SK-N-SH treated with all-trans-retinoic acid at 6 μM for 48 hours (cell line): ENCODE measurements around the gene ZIC5.

Source experiments
- ARNTL ChIP-seq: fragments of 450-650 bp; formaldehyde crosslinking; IDR thresholded peaks from 2 replicates; pipeline ENCODE4 v1.5.0; 2020; ENCODE audit warnings: low read depth, mild to moderate bottlenecking, moderate library complexity, borderline replicate concordance
- CSDC2 ChIP-seq: fragments of 250-450 bp; sonication (Bioruptor Pico); IDR thresholded peaks from 2 replicates; pipeline ENCODE4 v1.5.0; 2020; ENCODE audit warnings: mild to moderate bottlenecking, moderate library complexity
- CSRNP3 ChIP-seq: fragments of 250-450 bp; sonication (Bioruptor Pico); IDR thresholded peaks from 2 replicates; pipeline ENCODE4 v1.5.1; 2021; ENCODE audit warnings: mild to moderate bottlenecking, moderate library complexity
- ESRRG ChIP-seq: fragments of 250-450 bp; sonication (Bioruptor Pico); IDR thresholded peaks from 2 replicates; pipeline ENCODE4 v1.6.1; 2021; ENCODE audit warnings: mild to moderate bottlenecking
- ISL1 ChIP-seq: fragments of 250-450 bp; sonication (Bioruptor Pico); IDR thresholded peaks from 2 replicates; pipeline ENCODE4 v2.1.2; 2022; ENCODE audit warnings: mild to moderate bottlenecking, moderate library complexity
- OSR1 ChIP-seq: fragments of 250-450 bp; sonication (Bioruptor Pico); IDR thresholded peaks from 2 replicates; pipeline ENCODE4 v1.8.0; 2022; ENCODE audit warnings: moderate library complexity, mild to moderate bottlenecking, inconsistent platforms
- RARB ChIP-seq: fragments of 250-450 bp; sonication (Bioruptor Pico); IDR thresholded peaks from 2 replicates; pipeline ENCODE4 v1.8.0; 2021; ENCODE audit warnings: mild to moderate bottlenecking, moderate library complexity
- TCF4 ChIP-seq: fragments of 250-450 bp; sonication (Bioruptor Pico); IDR thresholded peaks from 2 replicates; pipeline ENCODE4 v1.8.0; 2021; ENCODE audit warnings: mild to moderate bottlenecking, moderate library complexity, borderline replicate concordance
- TSHZ2 ChIP-seq: fragments of 250-450 bp; sonication (Bioruptor Pico); IDR thresholded peaks from 2 replicates; pipeline ENCODE4 v1.5.0; 2020; ENCODE audit warnings: mild to moderate bottlenecking, moderate library complexity
- ZFP3 ChIP-seq: fragments of 250-450 bp; sonication (Bioruptor Pico); IDR thresholded peaks from 2 replicates; pipeline ENCODE4 v1.5.0; 2020; ENCODE audit warnings: mild to moderate bottlenecking, moderate library complexity
- ZNF565 ChIP-seq: fragments of 450-650 bp; formaldehyde crosslinking; conservative IDR thresholded peaks from 2 replicates; pipeline ENCODE4 v1.5.0; 2020; ENCODE audit warnings: low read depth, mild to moderate bottlenecking, moderate library complexity
- TF ChIP-seq, protein P1 (sequence below): fragments of 250-450 bp; sonication (Bioruptor Pico); IDR thresholded peaks from 2 replicates; pipeline ENCODE4 v1.8.0; 2020; ENCODE audit warnings: mild to moderate bottlenecking, moderate library complexity, borderline replicate concordance
- TF ChIP-seq, protein P2 (sequence below): fragments of 250-450 bp; sonication (Bioruptor Pico); IDR thresholded peaks from 2 replicates; pipeline ENCODE4 v1.8.0; 2021; ENCODE audit warnings: low read depth, mild to moderate bottlenecking, moderate library complexity, borderline replicate concordance
- TF ChIP-seq, protein P3 (sequence below): fragments of 250-450 bp; sonication (Bioruptor Pico); IDR thresholded peaks from 2 replicates; pipeline ENCODE4 v1.5.1; 2020; ENCODE audit warnings: low read depth, mild to moderate bottlenecking, moderate library complexity

- TF ChIP-seq CSRNP3 (no peak), OSR1 (CRISPR knock-in tag) (no peak), ARNTL (CRISPR knock-in tag) (no peak), RARB (CRISPR knock-in tag) (no peak), ZFP3 (CRISPR knock-in tag) (no peak), ESRRG (CRISPR knock-in tag) (no peak), TCF4 (CRISPR knock-in tag) (no peak), TSHZ2 (CRISPR knock-in tag) (no peak), ISL1 (CRISPR knock-in tag) (no peak), ZNF565 (CRISPR knock-in tag) (no peak), CSDC2 (CRISPR knock-in tag) (no peak)
- TF ChIP-seq, protein P1, sequence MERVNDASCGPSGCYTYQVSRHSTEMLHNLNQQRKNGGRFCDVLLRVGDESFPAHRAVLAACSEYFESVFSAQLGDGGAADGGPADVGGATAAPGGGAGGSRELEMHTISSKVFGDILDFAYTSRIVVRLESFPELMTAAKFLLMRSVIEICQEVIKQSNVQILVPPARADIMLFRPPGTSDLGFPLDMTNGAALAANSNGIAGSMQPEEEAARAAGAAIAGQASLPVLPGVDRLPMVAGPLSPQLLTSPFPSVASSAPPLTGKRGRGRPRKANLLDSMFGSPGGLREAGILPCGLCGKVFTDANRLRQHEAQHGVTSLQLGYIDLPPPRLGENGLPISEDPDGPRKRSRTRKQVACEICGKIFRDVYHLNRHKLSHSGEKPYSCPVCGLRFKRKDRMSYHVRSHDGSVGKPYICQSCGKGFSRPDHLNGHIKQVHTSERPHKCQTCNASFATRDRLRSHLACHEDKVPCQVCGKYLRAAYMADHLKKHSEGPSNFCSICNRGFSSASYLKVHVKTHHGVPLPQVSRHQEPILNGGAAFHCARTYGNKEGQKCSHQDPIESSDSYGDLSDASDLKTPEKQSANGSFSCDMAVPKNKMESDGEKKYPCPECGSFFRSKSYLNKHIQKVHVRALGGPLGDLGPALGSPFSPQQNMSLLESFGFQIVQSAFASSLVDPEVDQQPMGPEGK, result no peak
- TF ChIP-seq, protein P2, sequence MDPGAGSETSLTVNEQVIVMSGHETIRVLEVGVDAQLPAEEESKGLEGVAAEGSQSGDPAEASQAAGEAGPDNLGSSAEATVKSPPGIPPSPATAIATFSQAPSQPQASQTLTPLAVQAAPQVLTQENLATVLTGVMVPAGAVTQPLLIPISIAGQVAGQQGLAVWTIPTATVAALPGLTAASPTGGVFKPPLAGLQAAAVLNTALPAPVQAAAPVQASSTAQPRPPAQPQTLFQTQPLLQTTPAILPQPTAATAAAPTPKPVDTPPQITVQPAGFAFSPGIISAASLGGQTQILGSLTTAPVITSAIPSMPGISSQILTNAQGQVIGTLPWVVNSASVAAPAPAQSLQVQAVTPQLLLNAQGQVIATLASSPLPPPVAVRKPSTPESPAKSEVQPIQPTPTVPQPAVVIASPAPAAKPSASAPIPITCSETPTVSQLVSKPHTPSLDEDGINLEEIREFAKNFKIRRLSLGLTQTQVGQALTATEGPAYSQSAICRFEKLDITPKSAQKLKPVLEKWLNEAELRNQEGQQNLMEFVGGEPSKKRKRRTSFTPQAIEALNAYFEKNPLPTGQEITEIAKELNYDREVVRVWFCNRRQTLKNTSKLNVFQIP (CRISPR knock-in tag), result no peak
- TF ChIP-seq, protein P3, sequence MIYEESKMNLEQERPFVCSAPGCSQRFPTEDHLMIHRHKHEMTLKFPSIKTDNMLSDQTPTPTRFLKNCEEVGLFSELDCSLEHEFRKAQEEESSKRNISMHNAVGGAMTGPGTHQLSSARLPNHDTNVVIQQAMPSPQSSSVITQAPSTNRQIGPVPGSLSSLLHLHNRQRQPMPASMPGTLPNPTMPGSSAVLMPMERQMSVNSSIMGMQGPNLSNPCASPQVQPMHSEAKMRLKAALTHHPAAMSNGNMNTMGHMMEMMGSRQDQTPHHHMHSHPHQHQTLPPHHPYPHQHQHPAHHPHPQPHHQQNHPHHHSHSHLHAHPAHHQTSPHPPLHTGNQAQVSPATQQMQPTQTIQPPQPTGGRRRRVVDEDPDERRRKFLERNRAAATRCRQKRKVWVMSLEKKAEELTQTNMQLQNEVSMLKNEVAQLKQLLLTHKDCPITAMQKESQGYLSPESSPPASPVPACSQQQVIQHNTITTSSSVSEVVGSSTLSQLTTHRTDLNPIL (CRISPR knock-in tag), result no peak
Observed at GRCh38 chr13:99948907-99949678, 22.5 kb downstream of the ZIC5 start.
